HG03159 (cell line): ENCODE results near the gene FHIP1A.
"Not testable (repeated sequence)": the region's sequence is repeated elsewhere in the genome, so short reads cannot be mapped to it uniquely, and the experiment has no call there.

Experiments
- ATAC-seq: cut with Tn5 transposase; IDR thresholded peaks from one replicate; pipeline ENCODE4 v1.9.1; 2021; ENCODE audit warnings: mild to moderate bottlenecking, moderate library complexity; ENCODE audit not compliant: unreplicated experiment

Gene FHIP1A

GRCh38 chr4:151408630-151409469, at the start of gene FHIP1A:
Gene FHIP1A, plus strand, starts transcription at chr4:151409176. Its CDS starts 157,084 bp downstream, at chr4:151566260.
- peak; percentile 86 for ATAC-seq

GRCh38 chr4:151359576-151359975, 49.4 kb upstream of the FHIP1A start:
- ATAC-seq: no peak

GRCh38 chr4:151361126-151361525, 47.9 kb upstream of the FHIP1A start:
- no peak for ATAC-seq

GRCh38 chr4:151361966-151362365, 47.0 kb upstream of the FHIP1A start:
- no peak for ATAC-seq

GRCh38 chr4:151362404-151363164, 46.4 kb upstream of the FHIP1A start:
- peak; percentile 99 for ATAC-seq

GRCh38 chr4:151376540-151376939, 32.4 kb upstream of the FHIP1A start:
- ATAC-seq: no peak

- no peak for ATAC-seq
Observed at GRCh38 chr4:151389311-151389710, 19.7 kb upstream of the FHIP1A start.

- ATAC-seq: not testable (repeated sequence)
Observed at GRCh38 chr4:151389799-151390198, 19.2 kb upstream of the FHIP1A start.

GRCh38 chr4:151395873-151396272, 13.1 kb upstream of the FHIP1A start:
- ATAC-seq: no peak

GRCh38 chr4:151400343-151400742, 8.6 kb upstream of the FHIP1A start:
- no peak for ATAC-seq

- ATAC-seq: no peak
Observed at GRCh38 chr4:151401739-151402138, 7.2 kb upstream of the FHIP1A start.

GRCh38 chr4:151402145-151402865, 6.7 kb upstream of the FHIP1A start:
- no peak for ATAC-seq

GRCh38 chr4:151403656-151404055, 5.3 kb upstream of the FHIP1A start:
- no peak for ATAC-seq

- not testable (repeated sequence) for ATAC-seq
Observed at GRCh38 chr4:151404802-151405201, 4.2 kb upstream of the FHIP1A start.

- ATAC-seq: no peak
Observed at GRCh38 chr4:151407018-151407417, 2.0 kb upstream of the FHIP1A start.

GRCh38 chr4:151407466-151408379, 1.3 kb upstream of the FHIP1A start:
- ATAC-seq: peak; percentile 72

GRCh38 chr4:151408380-151408629, 671 bp upstream of the FHIP1A start:
- ATAC-seq: peak; percentile 2

- ATAC-seq: no peak
Observed at GRCh38 chr4:151409470-151410313, 716 bp downstream of the FHIP1A start.

GRCh38 chr4:151415978-151416377, 7.0 kb downstream of the FHIP1A start:
- no peak for ATAC-seq

GRCh38 chr4:151417164-151417571, 8.2 kb downstream of the FHIP1A start:
- ATAC-seq: no peak
